ENCODE results near the gene RUNX3. TPM values are rescaled to one million over a fixed set of nuclear protein-coding genes. Genes with fewer than 3 reads are reported as not detected.

RUNX3 gene
- total RNA-seq, 1 experiment from 2014 or later, result 1.5 TPM

DNA sequence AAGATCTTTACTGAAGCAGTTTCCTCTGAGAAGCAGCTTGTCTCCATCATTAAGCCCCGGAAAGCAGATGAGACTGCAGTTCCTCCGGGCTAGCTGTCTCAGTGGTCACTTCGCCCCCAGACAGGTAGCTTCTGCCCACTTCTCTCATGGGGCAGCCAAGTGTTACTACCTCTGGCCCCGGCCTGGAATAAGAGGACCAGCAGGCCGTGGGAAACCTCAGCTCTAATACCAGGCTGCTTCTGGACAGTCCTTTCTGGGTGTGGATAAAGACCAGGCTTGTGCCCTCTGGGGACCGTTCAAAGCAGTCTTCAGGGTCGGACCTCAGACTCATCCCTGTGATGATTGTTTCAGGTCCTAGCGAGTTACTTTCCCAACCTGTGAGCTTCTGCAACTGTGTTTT, 54.8 kb downstream of the RUNX3 start (continued):
- TF ChIP-seq, protein P1, sequence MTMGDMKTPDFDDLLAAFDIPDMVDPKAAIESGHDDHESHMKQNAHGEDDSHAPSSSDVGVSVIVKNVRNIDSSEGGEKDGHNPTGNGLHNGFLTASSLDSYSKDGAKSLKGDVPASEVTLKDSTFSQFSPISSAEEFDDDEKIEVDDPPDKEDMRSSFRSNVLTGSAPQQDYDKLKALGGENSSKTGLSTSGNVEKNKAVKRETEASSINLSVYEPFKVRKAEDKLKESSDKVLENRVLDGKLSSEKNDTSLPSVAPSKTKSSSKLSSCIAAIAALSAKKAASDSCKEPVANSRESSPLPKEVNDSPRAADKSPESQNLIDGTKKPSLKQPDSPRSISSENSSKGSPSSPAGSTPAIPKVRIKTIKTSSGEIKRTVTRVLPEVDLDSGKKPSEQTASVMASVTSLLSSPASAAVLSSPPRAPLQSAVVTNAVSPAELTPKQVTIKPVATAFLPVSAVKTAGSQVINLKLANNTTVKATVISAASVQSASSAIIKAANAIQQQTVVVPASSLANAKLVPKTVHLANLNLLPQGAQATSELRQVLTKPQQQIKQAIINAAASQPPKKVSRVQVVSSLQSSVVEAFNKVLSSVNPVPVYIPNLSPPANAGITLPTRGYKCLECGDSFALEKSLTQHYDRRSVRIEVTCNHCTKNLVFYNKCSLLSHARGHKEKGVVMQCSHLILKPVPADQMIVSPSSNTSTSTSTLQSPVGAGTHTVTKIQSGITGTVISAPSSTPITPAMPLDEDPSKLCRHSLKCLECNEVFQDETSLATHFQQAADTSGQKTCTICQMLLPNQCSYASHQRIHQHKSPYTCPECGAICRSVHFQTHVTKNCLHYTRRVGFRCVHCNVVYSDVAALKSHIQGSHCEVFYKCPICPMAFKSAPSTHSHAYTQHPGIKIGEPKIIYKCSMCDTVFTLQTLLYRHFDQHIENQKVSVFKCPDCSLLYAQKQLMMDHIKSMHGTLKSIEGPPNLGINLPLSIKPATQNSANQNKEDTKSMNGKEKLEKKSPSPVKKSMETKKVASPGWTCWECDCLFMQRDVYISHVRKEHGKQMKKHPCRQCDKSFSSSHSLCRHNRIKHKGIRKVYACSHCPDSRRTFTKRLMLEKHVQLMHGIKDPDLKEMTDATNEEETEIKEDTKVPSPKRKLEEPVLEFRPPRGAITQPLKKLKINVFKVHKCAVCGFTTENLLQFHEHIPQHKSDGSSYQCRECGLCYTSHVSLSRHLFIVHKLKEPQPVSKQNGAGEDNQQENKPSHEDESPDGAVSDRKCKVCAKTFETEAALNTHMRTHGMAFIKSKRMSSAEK (CRISPR knock-in tag; IDR thresholded peaks at IDR 0.05; ENCODE audit: borderline replicate concordance), result no peak

GRCh38 chr1:24874611-24875234, 55.4 kb downstream of the RUNX3 start:
- Mint-ChIP-seq H3K4me1 (peaks cover 14% of the 10 kb centered on the region), H3K27ac (no peak overlapping the region), H3K9me3 (no peaks in the 10 kb centered on the region), H3K36me3 (no peaks in the 10 kb centered on the region), H3K27me3 (ENCODE audit: low read depth) (no peaks in the 10 kb centered on the region), H3K4me3 (no peak overlapping the region)
- TF ChIP-seq ZNF263 (CRISPR knock-in tag; IDR thresholded peaks at IDR 0.05; ENCODE audit: low read depth) (no peak), JUN (CRISPR knock-in tag; IDR thresholded peaks at IDR 0.05) (no peak), ZNF232 (CRISPR knock-in tag; IDR thresholded peaks at IDR 0.05) (no peak)
- no peak for DNase-seq (ENCODE audit: low spot score)
- ChIA-PET CTCF (interaction anchor here (0.9 to 2.7 kb wide), 8 partner anchors 12 to 186 kb away, joined by 3 to 11 read pairs (median 4); no protein-coding TSS in a partner anchor), POLR2A (interaction anchor here (0.6 to 1.3 kb wide), 2 partner anchors 11 to 256 kb away, joined by 3 read pairs; no protein-coding TSS in a partner anchor)
- ATAC-seq, result no peak

DNA sequence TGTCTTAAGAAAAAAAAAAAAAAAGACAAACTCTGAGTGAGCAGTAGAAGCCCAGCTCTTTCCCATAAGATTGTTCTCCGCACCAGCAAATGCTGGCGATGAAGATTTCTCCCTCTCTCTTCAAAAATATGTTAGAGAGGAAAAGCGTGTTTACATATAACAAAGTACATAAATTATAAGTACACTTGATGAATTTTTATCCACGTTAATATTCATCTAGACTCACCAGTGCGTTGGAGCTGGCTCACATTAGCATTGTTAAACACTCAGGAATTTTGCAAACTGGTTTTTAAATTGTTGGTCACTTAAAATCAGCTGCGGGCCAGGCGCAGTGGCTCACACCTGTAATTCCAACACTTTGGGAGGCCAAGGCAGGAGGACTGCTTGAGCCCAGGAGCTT, 56.0 kb downstream of the RUNX3 start:
- no peaks in the 10 kb centered on the region for H3K9me3 Mint-ChIP-seq
- no peak overlapping the region for H3K27ac Mint-ChIP-seq
- H3K4me3 Mint-ChIP-seq, result no peak overlapping the region
- ATAC-seq (no peak), DNase-seq (ENCODE audit: low spot score) (no peak)
- CTCF ChIA-PET, result interaction anchor here (0.6 to 1.5 kb wide), 4 partner anchors 35 to 313 kb away, joined by 3 to 5 read pairs (median 4); no protein-coding TSS in a partner anchor
- H3K4me1 Mint-ChIP-seq, result peaks cover 14% of the 10 kb centered on the region
- H3K27me3 Mint-ChIP-seq (ENCODE audit: low read depth), result no peaks in the 10 kb centered on the region
- POLR2A ChIA-PET, result interaction anchor here (1.3 kb wide), 1 partner anchor 10 kb away, joined by 3 read pairs; no protein-coding TSS in a partner anchor
- H3K36me3 Mint-ChIP-seq, result no peaks in the 10 kb centered on the region
- TF ChIP-seq, protein P2, sequence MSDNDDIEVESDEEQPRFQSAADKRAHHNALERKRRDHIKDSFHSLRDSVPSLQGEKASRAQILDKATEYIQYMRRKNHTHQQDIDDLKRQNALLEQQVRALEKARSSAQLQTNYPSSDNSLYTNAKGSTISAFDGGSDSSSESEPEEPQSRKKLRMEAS (CRISPR knock-in tag; IDR thresholded peaks at IDR 0.05), result no peak
- TF ChIP-seq IRF2 (CRISPR knock-in tag; IDR thresholded peaks at IDR 0.05; ENCODE audit: borderline replicate concordance, low read depth) (no peak), IRF1 (CRISPR knock-in tag; IDR thresholded peaks at IDR 0.05) (no peak)

DNA sequence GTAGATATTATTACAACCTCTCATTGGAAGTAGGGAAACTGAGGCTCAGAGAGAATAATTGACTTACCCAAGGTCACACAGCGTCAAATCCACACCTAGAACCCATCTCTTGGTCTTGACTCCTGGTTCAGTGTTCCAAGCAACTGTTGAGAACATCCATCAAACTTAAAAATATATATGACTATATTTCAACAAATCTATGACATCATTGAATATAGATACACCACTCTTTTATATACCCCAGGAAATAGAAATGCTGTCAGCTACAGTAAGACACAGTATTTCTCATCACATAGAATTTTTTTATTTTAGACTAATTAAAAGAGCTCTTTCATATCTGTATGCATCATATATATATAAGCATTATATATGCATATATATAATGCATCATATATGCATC, 56.9 kb downstream of the RUNX3 start:
- DNase-seq (ENCODE audit: low spot score), result no peak
- no peak for TF ChIP-seq ZNF263 (CRISPR knock-in tag; IDR thresholded peaks at IDR 0.05; ENCODE audit: low read depth)
- no peak for TF ChIP-seq NFYB (CRISPR knock-in tag; conservative IDR thresholded peaks at IDR 0.05; ENCODE audit: low read depth)
- TF ChIP-seq KAT7 (CRISPR knock-in tag; IDR thresholded peaks at IDR 0.05; ENCODE audit: borderline replicate concordance), result no peak
- TF ChIP-seq, protein P3, sequence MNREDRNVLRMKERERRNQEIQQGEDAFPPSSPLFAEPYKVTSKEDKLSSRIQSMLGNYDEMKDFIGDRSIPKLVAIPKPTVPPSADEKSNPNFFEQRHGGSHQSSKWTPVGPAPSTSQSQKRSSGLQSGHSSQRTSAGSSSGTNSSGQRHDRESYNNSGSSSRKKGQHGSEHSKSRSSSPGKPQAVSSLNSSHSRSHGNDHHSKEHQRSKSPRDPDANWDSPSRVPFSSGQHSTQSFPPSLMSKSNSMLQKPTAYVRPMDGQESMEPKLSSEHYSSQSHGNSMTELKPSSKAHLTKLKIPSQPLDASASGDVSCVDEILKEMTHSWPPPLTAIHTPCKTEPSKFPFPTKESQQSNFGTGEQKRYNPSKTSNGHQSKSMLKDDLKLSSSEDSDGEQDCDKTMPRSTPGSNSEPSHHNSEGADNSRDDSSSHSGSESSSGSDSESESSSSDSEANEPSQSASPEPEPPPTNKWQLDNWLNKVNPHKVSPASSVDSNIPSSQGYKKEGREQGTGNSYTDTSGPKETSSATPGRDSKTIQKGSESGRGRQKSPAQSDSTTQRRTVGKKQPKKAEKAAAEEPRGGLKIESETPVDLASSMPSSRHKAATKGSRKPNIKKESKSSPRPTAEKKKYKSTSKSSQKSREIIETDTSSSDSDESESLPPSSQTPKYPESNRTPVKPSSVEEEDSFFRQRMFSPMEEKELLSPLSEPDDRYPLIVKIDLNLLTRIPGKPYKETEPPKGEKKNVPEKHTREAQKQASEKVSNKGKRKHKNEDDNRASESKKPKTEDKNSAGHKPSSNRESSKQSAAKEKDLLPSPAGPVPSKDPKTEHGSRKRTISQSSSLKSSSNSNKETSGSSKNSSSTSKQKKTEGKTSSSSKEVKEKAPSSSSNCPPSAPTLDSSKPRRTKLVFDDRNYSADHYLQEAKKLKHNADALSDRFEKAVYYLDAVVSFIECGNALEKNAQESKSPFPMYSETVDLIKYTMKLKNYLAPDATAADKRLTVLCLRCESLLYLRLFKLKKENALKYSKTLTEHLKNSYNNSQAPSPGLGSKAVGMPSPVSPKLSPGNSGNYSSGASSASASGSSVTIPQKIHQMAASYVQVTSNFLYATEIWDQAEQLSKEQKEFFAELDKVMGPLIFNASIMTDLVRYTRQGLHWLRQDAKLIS (CRISPR knock-in tag; IDR thresholded peaks at IDR 0.05; ENCODE audit: borderline replicate concordance), result no peak
- ChIA-PET CTCF (interaction anchor here (1.5 kb wide), 1 partner anchor 62 kb away, joined by 4 read pairs; no protein-coding TSS in a partner anchor), POLR2A (no interaction called here)
- H3K4me3 Mint-ChIP-seq, result no peak overlapping the region
- H3K27ac Mint-ChIP-seq, result no peak overlapping the region
- H3K36me3 Mint-ChIP-seq, result no peaks in the 10 kb centered on the region
- no peaks in the 10 kb centered on the region; the same call in 1 of the 2 replicates for H3K27me3 Mint-ChIP-seq (ENCODE audit: low read depth)
- peaks cover 14% of the 10 kb centered on the region for H3K4me1 Mint-ChIP-seq
- ATAC-seq, result no peak
- no peaks in the 10 kb centered on the region for H3K9me3 Mint-ChIP-seq

Measured in WTC11 (cell line).